Activated naive CD4-positive, alpha-beta T cell (primary cell): ENCODE measurements around the gene BBS7.

ENCODE experiments used
- DNase-seq, 4 experiments: peaks; one replicate each; lab custom pipeline; 2025; lab: John Stamatoyannopoulos, UW

The BBS7 gene

GRCh38 chr4:121869841-121870822, at the start of gene BBS7:
Gene BBS7, minus strand, starts transcription at chr4:121870474. Its CDS starts 161 bp downstream, at chr4:121870313.
- peak; percentile 79 to 91 (median 86) for DNase-seq

- no peak for DNase-seq
Measured at GRCh38 chr4:121913667-121914066, 43.4 kb upstream of the BBS7 start.

- no peak for DNase-seq
Measured at GRCh38 chr4:121908346-121908745, 38.1 kb upstream of the BBS7 start.

DNA sequence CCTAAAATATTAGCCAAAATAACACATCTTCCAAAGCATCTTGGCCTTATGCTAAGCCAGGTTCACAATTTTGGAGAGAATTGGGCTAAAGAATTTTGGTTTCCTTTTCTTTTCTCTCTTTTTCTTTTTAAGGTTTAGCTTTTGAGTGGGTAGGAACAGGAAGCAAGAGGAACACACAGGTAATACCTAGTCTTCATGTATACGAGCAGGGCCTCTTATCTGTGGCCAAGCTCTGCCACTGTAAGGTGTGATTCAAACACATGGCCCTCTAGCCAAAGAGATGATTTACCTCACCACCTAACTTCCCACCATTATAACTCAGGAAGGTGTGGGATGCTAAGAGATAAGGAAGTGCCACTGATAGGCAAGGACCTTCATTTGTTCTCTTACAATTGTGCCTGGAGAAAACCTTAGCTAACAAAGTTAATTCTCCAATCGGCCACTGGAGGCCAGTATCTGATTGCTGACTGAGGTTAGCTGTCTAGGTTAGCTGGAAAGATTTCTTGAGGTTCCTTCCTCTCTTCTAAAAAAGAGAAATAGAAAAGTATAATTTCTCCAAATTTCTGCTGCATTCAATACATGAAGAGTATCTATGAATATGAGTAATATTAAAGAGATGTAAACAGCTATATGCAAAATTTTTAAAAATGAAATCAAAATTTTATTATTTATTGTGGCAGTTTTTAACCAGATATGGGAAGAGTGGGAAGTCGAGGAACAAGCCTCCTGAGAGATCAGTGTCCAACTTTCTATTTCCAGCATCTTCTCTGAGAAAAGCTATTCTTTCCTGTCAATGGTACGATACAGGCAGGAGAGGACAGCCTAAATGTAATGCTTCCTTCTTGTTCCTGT, 30.1 kb upstream of the BBS7 start:
- peak in 2 of 4 experiments; percentile 11 to 13 for DNase-seq

DNA sequence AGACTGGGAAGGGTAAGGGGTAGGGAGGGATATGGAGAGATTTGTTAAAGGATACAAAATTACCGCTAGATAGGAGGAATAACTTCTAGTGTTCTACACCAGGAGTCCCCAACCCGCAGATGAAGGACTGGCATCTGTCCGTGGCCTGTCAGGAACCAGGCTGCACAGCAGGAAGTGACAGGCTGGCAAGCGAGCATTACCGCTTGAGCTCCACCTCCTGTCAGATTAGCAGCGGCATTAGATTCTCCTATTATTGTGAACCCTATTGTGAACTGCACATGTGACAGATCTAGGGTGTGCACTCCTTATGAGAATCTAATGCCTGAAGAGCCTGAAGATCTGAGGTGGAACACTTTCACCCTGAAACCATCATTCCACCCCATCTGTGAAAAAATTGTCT, 27.9 kb upstream of the BBS7 start:
- DNase-seq = peak in 2 of 4 experiments; percentile 0 to 3

GRCh38 chr4:121888134-121888533, 17.9 kb upstream of the BBS7 start:
- DNase-seq = no peak

GRCh38 chr4:121885115-121885514, 14.8 kb upstream of the BBS7 start:
- no peak for DNase-seq

DNA sequence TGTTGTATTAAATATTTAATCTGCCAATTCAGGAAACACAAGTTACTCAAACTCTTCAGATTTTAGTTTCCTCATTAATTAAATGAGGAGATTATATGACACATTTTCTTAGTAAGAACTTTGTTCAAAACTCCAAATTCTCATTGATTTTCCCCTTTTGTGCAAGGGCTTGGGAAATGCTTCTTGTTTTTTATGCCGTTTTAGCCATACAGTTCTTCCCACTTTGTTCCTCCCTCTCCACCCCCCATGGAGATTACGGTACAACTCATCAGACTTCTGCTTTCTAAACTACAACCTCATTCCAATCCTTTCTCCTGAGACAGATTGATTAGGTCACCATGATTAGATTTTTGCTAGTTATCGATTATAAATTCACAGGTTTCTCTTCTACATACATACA, 10.9 kb upstream of the BBS7 start:
- DNase-seq = no peak

DNA sequence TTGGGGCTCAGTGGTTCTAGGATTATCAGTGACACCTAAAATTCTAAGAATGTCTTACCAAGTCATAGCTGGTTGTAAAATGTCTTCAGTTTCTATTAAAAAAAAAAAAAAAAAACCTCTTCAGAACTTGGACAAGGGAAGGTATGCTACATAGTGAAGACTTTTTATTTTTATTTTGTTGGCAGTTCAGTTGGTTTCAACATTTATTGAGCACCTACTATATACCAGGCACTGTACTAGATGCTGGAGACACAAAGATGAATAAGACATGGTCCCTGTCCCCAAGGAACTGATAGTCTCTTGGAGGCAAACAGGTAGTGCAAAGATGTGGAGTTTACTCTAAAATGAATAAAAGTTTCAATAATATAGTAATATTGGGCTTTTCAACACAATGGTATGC, 8.9 kb upstream of the BBS7 start:
- DNase-seq = no peak

- DNase-seq = no peak
Measured at GRCh38 chr4:121877041-121877773, 6.9 kb upstream of the BBS7 start.

GRCh38 chr4:121876070-121876469, 5.8 kb upstream of the BBS7 start:
- DNase-seq = no peak

- DNase-seq = no peak
Measured at GRCh38 chr4:121875652-121876051, 5.4 kb upstream of the BBS7 start.

- no peak for DNase-seq
Measured at GRCh38 chr4:121873604-121874003, 3.3 kb upstream of the BBS7 start.

DNA sequence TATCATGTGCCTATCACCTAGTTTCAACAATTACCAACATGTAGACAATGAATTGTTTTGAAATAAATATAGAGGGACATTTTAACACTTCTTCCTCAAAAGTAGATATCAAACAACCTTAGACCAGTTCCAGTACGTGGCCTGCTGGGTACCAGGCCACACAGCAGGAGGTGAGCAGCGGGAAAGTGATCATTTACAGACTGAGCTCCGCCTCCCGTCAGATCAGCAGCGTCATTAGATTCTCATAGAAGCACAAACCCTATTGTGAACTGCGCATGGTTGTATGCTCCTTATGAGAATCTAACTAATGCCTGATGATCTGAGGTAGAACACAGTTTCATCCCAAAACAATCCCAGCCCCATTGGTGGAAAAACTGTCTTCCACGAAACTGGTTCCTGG, 6.5 kb downstream of the BBS7 start:
- DNase-seq = no peak

GRCh38 chr4:121861426-121861825, 8.8 kb downstream of the BBS7 start:
- no peak for DNase-seq

DNA sequence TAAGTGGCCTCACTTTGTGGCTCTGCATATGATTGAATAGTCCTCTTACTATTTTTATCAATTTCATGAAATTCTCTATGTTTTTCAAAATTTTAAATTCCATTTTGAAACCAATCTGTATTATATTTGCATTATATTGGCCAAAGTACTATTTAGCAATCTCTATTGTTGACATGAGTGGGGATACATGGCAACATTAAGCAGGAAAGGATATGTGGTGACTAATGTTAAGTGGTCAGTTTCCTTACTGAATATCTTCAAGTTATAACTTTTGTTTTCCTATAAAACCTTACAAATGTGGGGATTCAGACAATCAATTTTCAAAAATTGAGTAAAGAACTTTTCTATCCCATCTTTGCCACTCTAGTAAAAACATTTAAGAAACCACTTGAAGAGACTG, 10.2 kb downstream of the BBS7 start:
- no peak for DNase-seq

DNA sequence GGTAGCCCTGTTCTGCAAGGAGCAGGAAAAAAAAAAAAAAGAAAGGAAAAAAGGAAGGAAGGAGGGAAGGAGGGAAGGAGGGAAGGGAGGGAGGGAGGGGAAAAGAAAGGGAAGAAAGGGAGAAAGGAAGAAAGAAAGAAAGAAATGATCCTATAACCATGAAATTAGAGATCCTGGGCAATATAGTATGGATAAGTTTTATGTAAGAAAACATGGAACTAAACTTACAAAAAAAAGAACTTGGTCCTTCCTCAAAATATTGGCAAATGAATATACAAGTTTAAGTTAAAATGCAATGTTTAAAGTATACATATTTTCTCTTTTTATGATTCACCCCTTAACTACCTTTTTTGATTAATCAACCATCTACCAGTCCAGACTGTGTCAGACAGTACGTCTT, 18.9 kb downstream of the BBS7 start:
- DNase-seq = no peak

DNA sequence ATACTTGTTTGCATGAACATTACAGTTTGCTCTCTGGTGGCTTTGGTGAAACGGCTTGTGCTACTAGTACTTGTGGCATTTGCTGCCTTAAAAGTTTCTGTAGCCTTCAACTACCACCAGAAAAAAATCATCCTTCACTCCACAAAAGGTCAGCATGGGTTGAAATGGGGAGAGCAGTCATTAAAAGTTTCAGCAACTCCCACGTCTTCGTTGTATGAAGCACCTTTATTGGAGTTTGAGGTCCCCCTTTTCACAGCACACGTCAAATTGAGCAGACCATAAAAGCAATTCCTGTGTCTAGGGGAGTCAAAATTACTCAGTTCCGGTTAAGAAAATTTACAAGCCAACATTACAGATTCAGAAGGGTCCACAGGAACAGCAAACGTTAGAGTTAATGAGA, 23.6 kb downstream of the BBS7 start:
- DNase-seq = no peak

- DNase-seq = no peak
Measured at GRCh38 chr4:121842862-121843261, 27.4 kb downstream of the BBS7 start.

DNA sequence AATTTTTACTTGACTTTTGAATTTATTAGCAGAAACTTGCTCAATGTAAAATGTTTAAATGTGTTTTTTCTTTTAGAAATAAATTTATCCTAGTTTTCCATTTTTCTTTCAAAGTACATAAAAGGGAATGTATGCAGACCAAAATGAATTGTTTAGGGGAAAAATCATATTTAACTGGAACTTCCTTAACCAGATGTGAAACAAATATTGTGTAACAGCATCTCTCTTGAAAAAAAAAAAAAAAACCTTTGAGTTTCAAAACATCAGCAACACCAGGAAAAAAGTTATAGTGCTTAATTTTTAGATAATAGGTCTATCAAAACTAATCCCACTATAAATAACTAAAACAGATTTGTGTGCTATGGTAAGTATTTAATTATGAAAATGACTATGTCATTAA, 32.1 kb downstream of the BBS7 start:
- no peak for DNase-seq

DNA sequence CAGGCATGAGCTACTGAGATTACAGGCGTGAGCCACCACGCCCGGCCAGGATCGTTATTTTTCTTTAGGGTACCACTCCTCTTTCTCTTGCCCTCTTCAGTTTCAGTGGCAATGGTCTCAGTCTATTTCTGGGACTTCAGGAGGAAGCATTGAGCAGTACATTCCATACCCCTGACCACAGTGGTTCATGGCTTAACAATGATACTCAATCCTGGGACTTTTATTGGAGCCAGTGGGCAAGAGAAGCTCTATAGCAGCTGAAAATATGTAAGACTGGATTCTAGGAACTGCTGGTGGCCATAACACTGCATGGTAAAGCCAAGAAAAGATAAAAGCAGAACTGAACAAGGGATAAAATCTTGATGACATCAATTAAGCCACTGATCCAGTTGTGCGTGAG, 40.8 kb downstream of the BBS7 start:
- no peak for DNase-seq

DNA sequence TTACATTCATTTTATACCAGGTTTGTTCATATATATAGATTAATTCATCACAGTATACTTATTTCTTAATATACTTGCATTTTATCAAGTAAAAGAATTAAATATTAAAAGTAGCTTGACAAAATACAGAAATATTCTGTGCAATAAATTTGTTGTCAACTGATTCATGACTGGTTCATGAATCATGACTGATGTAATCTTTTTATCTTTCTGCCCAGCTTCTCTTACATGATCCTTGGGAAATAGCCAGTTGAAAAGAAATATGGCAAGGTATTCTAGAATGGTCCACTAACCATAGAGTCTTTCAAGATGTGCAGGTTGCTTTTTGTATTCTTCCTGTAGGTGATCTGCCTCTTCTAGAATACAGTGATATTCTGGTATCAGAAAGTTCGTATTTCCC, 42.4 kb downstream of the BBS7 start:
- no peak for DNase-seq
